Prostate gland (tissue), 2 donors: ENCODE measurements around the gene TDRD9.

Source experiments
- CTCF ChIP-seq, 4 experiments: fragments of 200-600 bp in 2 of 4; fragments of 450-650 bp in 2 of 4; sonication (generic) in 2 of 4; IDR thresholded peaks; 1 replicate in 3 of 4; 2 replicates in 1 of 4; pipeline ENCODE4 v1.5.1; 2016 to 2019; ENCODE audit warnings: antibody characterized with exemption in 4 of 4, mild to moderate bottlenecking in 2 of 4, moderate library complexity in 2 of 4
- POLR2A ChIP-seq: fragments of 450-650 bp; IDR thresholded peaks from one replicate; pipeline ENCODE4 v1.6.1; 2016; ENCODE audit warnings: antibody characterized with exemption, mild to moderate bottlenecking
- POLR2AphosphoS5 ChIP-seq: sonication (generic); formaldehyde crosslinking; IDR thresholded peaks from one replicate; pipeline ENCODE4 v1.6.1; 2017; ENCODE audit warnings: antibody characterized with exemption

DNA sequence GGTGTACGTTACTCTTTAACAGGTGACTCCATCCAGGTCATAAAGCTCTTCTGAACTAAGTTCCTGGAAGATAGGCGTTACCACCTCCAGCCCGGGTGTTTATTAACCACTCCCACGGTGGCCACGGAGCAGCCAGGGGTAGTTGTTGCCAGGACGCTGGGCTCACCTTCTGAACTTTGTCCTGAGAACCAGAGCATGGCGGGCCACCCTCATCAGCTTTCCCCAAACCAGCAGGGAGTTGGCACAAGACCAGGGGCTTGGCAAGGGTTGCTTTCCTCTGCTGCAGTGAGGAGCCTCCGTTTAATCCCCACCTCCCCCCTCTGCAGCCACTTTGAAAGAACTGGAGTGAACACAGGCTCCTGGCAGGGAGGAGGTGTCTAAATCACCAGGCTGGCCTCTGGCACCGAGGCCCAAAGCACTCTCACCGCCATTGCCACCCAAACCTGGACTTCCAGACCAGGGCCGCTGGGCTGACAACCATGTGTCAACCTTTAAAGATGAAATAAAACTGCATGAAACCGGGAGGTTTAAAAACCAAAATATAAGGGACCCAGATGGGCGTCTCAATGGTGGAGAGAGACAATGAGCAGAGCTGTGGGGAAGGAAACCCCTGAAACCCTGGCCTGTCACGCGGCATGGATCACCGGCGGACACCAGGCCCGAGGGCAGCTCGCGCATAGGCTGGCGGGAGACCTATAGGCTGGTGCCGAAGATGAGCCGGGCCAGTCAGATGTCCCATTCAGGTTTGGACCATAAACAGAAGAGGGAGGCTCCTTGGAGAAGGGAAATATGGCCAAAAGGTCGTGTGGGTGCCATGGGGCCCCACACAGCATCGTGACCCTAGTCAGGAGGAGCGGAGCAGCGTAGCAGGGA lies 30.9 kb upstream of the TDRD9 start:
- TF ChIP-seq CTCF (IDR thresholded peaks at IDR 0.05): no peak
- no peak for TF ChIP-seq POLR2AphosphoS5
- TF ChIP-seq POLR2A: no peak
